GM12878 (cell line): Measurements from ENCODE around the gene PPP2R1B. TPM values are rescaled to one million over a fixed set of nuclear protein-coding genes. Genes with fewer than 3 reads are reported as not detected.

Experiments
- ATAC-seq: fragments of 200-7000 bp; cut with Tn5 transposase; 3 replicates; pipeline ENCODE4 v1.9.1; 2020; ENCODE audit warnings: mild to moderate bottlenecking, moderate library complexity
- BruUV-seq: library from RNA; stranded (reverse); fragments of 400-500 nt; replicated peaks from 2 replicates; lab custom pipeline; 2021; lab: Mats Ljungman, UMichigan
- CTCF ChIA-PET: fragments of 300-600 bp; sonication (Branson Sonifier 250); formaldehyde crosslinking; extraction: SDS; loops from one replicate; lab custom pipeline; 2021; ENCODE audit warnings: inconsistent platforms; lab: Yijun Ruan, JAX
- POLR2A ChIA-PET: fragments of 350-600 bp; formaldehyde crosslinking; extraction: SDS; loops from one replicate; lab custom pipeline; 2021; ENCODE audit warnings: inconsistent platforms; lab: Charles Lee
- RAD21 ChIA-PET: fragments of 300-600 bp; sonication (Branson Sonifier 250); formaldehyde crosslinking; loops from one replicate; lab custom pipeline; 2023; ENCODE audit warnings: antibody characterized with exemption; ENCODE audit not compliant: unreplicated experiment; lab: Charles Lee
- SMC1A ChIA-PET: fragments of 300-600 bp; sonication (Branson Sonifier 250); formaldehyde crosslinking; loops from one replicate; lab custom pipeline; 2023; ENCODE audit not compliant: unreplicated experiment, uncharacterized antibody; lab: Charles Lee
- DNase-seq: peaks from one replicate; pipeline ENCODE4 v3.0.0-alpha.2; 2011; ENCODE audit warnings: low read depth, low spot score
- FAIRE-seq: peaks from 3 replicates; lab custom pipeline; 2011; peaks lifted over from hg19 to GRCh38; lab: Jason Lieb, UNC
- H2AFZ ChIP-seq: 2 replicates; pipeline ENCODE4 v1.6.0; 2011; ENCODE audit warnings: low read depth, low read length, control low read depth; ENCODE audit not compliant: control insufficient read depth
- H3K27ac ChIP-seq: 2 replicates; pipeline ENCODE4 v1.5.1; 2011; ENCODE audit warnings: control low read depth; ENCODE audit not compliant: control insufficient read depth, insufficient read depth
- H3K27me3 ChIP-seq, 2 experiments: replicated peaks in 1 of 2; 2 replicates each; pipeline versions ENCODE4 v1.6.0 to v1.6.1; 2011; ENCODE audit warnings: low read length in 1 of 2; ENCODE audit not compliant: control insufficient read depth in 2 of 2, insufficient read depth in 2 of 2
- H3K36me3 ChIP-seq, 2 experiments: 2 replicates each; pipeline ENCODE4 v1.5.1; 2011; ENCODE audit warnings: low read length in 1 of 2; ENCODE audit not compliant: control insufficient read depth in 2 of 2, insufficient read depth in 2 of 2
- H3K4me1 ChIP-seq: 2 replicates; pipeline ENCODE4 v1.6.1; 2011; ENCODE audit warnings: mild to moderate bottlenecking, low read length, moderate library complexity, mixed read lengths; ENCODE audit not compliant: control insufficient read depth, insufficient read depth
- H3K4me2 ChIP-seq: 2 replicates; pipeline ENCODE4 v1.6.0; 2011; ENCODE audit warnings: control low read depth; ENCODE audit not compliant: control insufficient read depth, insufficient read depth
- H3K4me3 ChIP-seq: fragments of 200-600 bp; sonication (generic); 2 replicates; pipeline ENCODE4 v1.5.1; 2016
- H3K79me2 ChIP-seq: 2 replicates; pipeline ENCODE4 v1.6.0; 2011; ENCODE audit warnings: low read length; ENCODE audit not compliant: control insufficient read depth, insufficient read depth
- H3K9ac ChIP-seq: 2 replicates; pipeline ENCODE4 v1.8.0; 2011; ENCODE audit warnings: low read length, control low read depth, mixed read lengths; ENCODE audit not compliant: control insufficient read depth, insufficient read depth
- H3K9me3 ChIP-seq: replicated peaks from 3 replicates; pipeline ENCODE4 v1.5.1; 2011; ENCODE audit warnings: mild to moderate bottlenecking, low read length; ENCODE audit not compliant: control insufficient read depth, insufficient read depth
- H4K20me1 ChIP-seq: 2 replicates; pipeline ENCODE4 v1.6.0; 2011; ENCODE audit not compliant: control insufficient read depth, insufficient read depth
- CHD1 ChIP-seq: IDR thresholded peaks from 2 replicates; pipeline ENCODE4 v1.6.1; 2012; ENCODE audit warnings: low read depth, low read length, improper control_type of control experiment
- EED ChIP-seq: sonication (generic); IDR thresholded peaks from 2 replicates; pipeline ENCODE4 v1.6.1; 2016; ENCODE audit warnings: antibody characterized with exemption, low read depth
- ESRRA ChIP-seq: IDR thresholded peaks from 2 replicates; pipeline ENCODE4 v1.6.1; 2012; ENCODE audit warnings: mild to moderate bottlenecking, low read length, improper control_type of control experiment
- GATAD2B ChIP-seq: fragments of 450-650 bp; conservative IDR thresholded peaks from 2 replicates; pipeline ENCODE4 v1.6.1; 2017; ENCODE audit warnings: low read depth, mild to moderate bottlenecking, moderate library complexity
- LARP7 ChIP-seq: fragments of 450-650 bp; IDR thresholded peaks from 2 replicates; pipeline ENCODE4 v1.6.1; 2017; ENCODE audit warnings: mild to moderate bottlenecking
- MXI1 ChIP-seq: fragments of 150-350 bp; IDR thresholded peaks from 2 replicates; pipeline ENCODE4 v1.6.1; 2011; ENCODE audit warnings: low read depth, mild to moderate bottlenecking, inconsistent platforms, low read length, improper control_type of control experiment
- NFIC ChIP-seq: IDR thresholded peaks from 2 replicates; pipeline ENCODE4 v1.6.1; 2012; ENCODE audit warnings: low read depth, mild to moderate bottlenecking, inconsistent platforms, low read length, moderate library complexity
- POU2F2 ChIP-seq: IDR thresholded peaks from 3 replicates; pipeline ENCODE4 v1.6.1; 2011; ENCODE audit warnings: low read depth, mild to moderate bottlenecking, low read length, borderline replicate concordance
- RB1 ChIP-seq: fragments of 450-650 bp; formaldehyde crosslinking; IDR thresholded peaks from 2 replicates; pipeline ENCODE4 v1.6.1; 2017; ENCODE audit warnings: mild to moderate bottlenecking, borderline replicate concordance
- RELB ChIP-seq: fragments of 450-650 bp; IDR thresholded peaks from 2 replicates; pipeline ENCODE4 v1.6.1; 2017; ENCODE audit warnings: low read depth, mild to moderate bottlenecking, moderate library complexity
- WGBS: methylation state at CpG from one replicate; pipeline ENCODE4 v1.1.6; 2016; ENCODE audit warnings: low lambda C conversion rate; ENCODE audit not compliant: insufficient replicate concordance, insufficient coverage; ENCODE audit errors: missing lambda C conversion rate; 5-methylcytosine and 5-hydroxymethylcytosine counted together
- in situ Hi-C: fragments of 300-500 bp; cut with MboI; formaldehyde crosslinking; loops from 9 replicates; pipeline ENCODE4 v1.14.3; 2018; ENCODE audit warnings: mixed read lengths
- intact Hi-C: fragments of 100-400 bp; cut with micrococcal nuclease; formaldehyde crosslinking; loops from one replicate; pipeline ENCODE4 v1.14.2; 2022; ENCODE audit not compliant: unreplicated experiment
- polyA plus RNA-seq, 11 experiments: library from polyadenylated mRNA; depleted of rRNA in 4 of 11; unstranded in 6 of 11; stranded (reverse) in 5 of 11; fragments of >200 nt; fragmentation: Nextera tagmentation in 4 of 11; fragmentation: Illumina TruSeq in 1 of 11; extraction: Ambion mirVana in 4 of 11; extraction: Trizol in 1 of 11; gene quantifications; 1 replicate in 1 of 11; 2 replicates in 10 of 11; pipeline versions ENCODE4 v1.2.1 to v1.2.3, GENCODE V29; 2011 to 2016; ENCODE audit warnings: inconsistent platforms in 2 of 11, missing spikeins in 2 of 11, low read depth in 1 of 11
- total RNA-seq, 4 experiments: library from RNA; depleted of rRNA in 3 of 4; stranded (reverse); fragments of >200 nt in 3 of 4; fragmentation: Illumina TruSeq in 1 of 4; extraction: Trizol in 1 of 4; gene quantifications; 2 replicates each; pipeline versions ENCODE4 v1.2.1 to v1.2.3, GENCODE V29; 2013 to 2021
- TF ChIP-seq, protein P1 (sequence below): IDR thresholded peaks from 2 replicates; pipeline ENCODE4 v1.6.1; 2012; ENCODE audit warnings: low read depth, low read length, improper control_type of control experiment

The PPP2R1B gene
- total and polyA plus RNA-seq, 10 of the 15 experiments (the other 5 are each of a cell fraction or from before 2014, with no cell fraction given): 26.6 to 68.2 (median 35.7) TPM

- peaks cover 0 to 5% of the 10 kb centered on the region in 2 experiments; a peak in 3 of 4 replicates for H3K36me3 ChIP-seq
- POLR2A ChIA-PET: no interaction called here
- H3K9me3 ChIP-seq: no peaks in the 10 kb centered on the region
- FAIRE-seq (no peak), ATAC-seq (no peak), DNase-seq (no peak)
- no peak for TF ChIP-seq RELB
- TF ChIP-seq, protein P1, sequence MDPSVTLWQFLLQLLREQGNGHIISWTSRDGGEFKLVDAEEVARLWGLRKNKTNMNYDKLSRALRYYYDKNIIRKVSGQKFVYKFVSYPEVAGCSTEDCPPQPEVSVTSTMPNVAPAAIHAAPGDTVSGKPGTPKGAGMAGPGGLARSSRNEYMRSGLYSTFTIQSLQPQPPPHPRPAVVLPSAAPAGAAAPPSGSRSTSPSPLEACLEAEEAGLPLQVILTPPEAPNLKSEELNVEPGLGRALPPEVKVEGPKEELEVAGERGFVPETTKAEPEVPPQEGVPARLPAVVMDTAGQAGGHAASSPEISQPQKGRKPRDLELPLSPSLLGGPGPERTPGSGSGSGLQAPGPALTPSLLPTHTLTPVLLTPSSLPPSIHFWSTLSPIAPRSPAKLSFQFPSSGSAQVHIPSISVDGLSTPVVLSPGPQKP: no peak
- TF ChIP-seq ESRRA: no peak
- no peak for TF ChIP-seq CHD1
- no peak for TF ChIP-seq NFIC
- TF ChIP-seq LARP7: no peak
- no peak for TF ChIP-seq EED
- TF ChIP-seq MXI1: no peak
- TF ChIP-seq POU2F2: no peak
- no peak for TF ChIP-seq GATAD2B
- TF ChIP-seq RB1: no peak
- CTCF ChIA-PET: no interaction called here
- no peaks in the 10 kb centered on the region for H4K20me1 ChIP-seq
- RAD21 ChIA-PET: no interaction called here
- H3K4me2 ChIP-seq: no peak overlapping the region
- H3K4me1 ChIP-seq: no peaks in the 10 kb centered on the region
- no peak overlapping the region for H2AFZ ChIP-seq
- H3K4me3 ChIP-seq: no peak overlapping the region
- 96% methylated on average over 7 of the region's 7 CpGs for WGBS
- intact Hi-C loops (no loop called here), in situ Hi-C loops (no loop called here)
- no peaks in the 10 kb centered on the region for H3K27me3 ChIP-seq
- BruUV-seq: no TSS peak
- no peaks in the 10 kb centered on the region for H3K79me2 ChIP-seq
- no peak overlapping the region for H3K9ac ChIP-seq
- SMC1A ChIA-PET: interaction anchor here (0.9 kb wide), 1 partner anchor 11 kb away, joined by 3 read pairs; no protein-coding TSS in a partner anchor
- H3K27ac ChIP-seq: no peak overlapping the region
Observed at GRCh38 chr11:111688013-111688412, 78.2 kb downstream of the PPP2R1B start.
